BLaER1 treated with 17β-estradiol and CSF1 and Interleukin-3, amounts not matched to agents 10 nM and 100 nM (cell line): ENCODE results near the gene P2RY13.

Source experiments
- H3K27ac ChIP-seq, 11 experiments: shearing (Covaris generic); formaldehyde crosslinking; 2 replicates each; pipeline ENCODE4 v1.8.1; 2022
- H3K27me3 ChIP-seq, 11 experiments: shearing (Covaris generic); formaldehyde crosslinking; 2 replicates each; pipeline ENCODE4 v1.8.1; 2022
- H3K36me3 ChIP-seq, 11 experiments: shearing (Covaris generic); formaldehyde crosslinking; 2 replicates each; pipeline ENCODE4 v1.8.1; 2022
- H3K4me1 ChIP-seq, 10 experiments: shearing (Covaris generic); formaldehyde crosslinking; 2 replicates each; pipeline ENCODE4 v1.8.1; 2022
- H3K4me2 ChIP-seq, 11 experiments: shearing (Covaris generic); formaldehyde crosslinking; 2 replicates each; pipeline ENCODE4 v1.8.1; 2022
- H3K4me3 ChIP-seq, 10 experiments: shearing (Covaris generic); formaldehyde crosslinking; 2 replicates each; pipeline ENCODE4 v1.8.1; 2022
- H3K9ac ChIP-seq, 11 experiments: shearing (Covaris generic); formaldehyde crosslinking; 2 replicates each; pipeline ENCODE4 v1.8.1; 2022
- H3K9me3 ChIP-seq, 11 experiments: shearing (Covaris generic); formaldehyde crosslinking; replicated peaks in 1 of 11; 2 replicates each; pipeline ENCODE4 v1.8.1; 2022
- H4K20me1 ChIP-seq, 11 experiments: shearing (Covaris generic); formaldehyde crosslinking; 2 replicates each; pipeline ENCODE4 v1.8.1; 2022
- Cebpa-rat ChIP-seq, 11 experiments: shearing (Covaris generic); IDR thresholded peaks; 2 replicates each; pipeline ENCODE4 v1.8.1; 2022

Gene P2RY13

DNA sequence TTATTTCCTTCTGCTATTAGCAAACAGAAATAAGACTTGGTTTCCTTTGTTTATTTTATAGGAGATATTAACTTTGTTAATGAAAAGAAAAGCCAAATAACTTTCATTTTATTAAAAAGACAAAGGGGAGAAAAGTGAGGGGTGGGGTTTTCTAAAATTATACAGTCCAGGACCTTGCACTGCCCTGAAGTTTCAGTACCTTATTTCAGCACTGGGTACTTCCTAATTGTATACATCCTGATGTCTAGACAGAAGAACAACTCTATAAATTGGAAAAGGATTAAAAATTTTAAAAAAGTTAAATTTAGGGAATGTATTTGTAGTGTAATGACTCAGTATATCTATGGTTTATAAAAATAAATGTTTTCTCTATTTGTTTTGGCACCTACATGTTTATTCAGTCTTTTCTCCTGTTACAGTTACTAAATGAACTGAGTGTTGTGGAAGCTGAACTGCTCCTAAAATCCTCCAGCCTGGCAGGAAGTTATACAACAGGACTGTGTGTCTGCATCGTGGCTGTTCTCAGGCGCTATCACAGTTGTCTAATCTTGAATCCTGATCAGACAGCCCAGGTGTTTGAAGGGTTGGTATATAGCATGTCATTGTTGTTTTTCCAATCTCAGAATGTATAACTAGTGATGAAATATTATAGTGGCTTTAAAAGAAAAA is 27.6 kb upstream of the P2RY13 start:
- no peak for TF ChIP-seq Cebpa-rat (IDR thresholded peaks at IDR 0.05)
- Histone ChIP-seq H3K9me3 (no peaks in the 10 kb centered on the region), H3K4me2 (peak overlapping the region in 6 of 11 experiments; percentile 11 to 69 (median 42); a peak in 11 of 22 replicates), H3K36me3 (peaks cover 0 to 14% (median 5%) of the 10 kb centered on the region in 11 experiments; a peak in 7 of 22 replicates), H3K4me3 (no peak overlapping the region), H3K27me3 (no peaks in the 10 kb centered on the region), H3K27ac (peak overlapping the region in 5 of 11 experiments; percentile 40 to 50 (median 42); a peak in 7 of 22 replicates), H3K9ac (peak overlapping the region in 2 of 11 experiments; percentile 12 to 18; a peak in 1 of 22 replicates), H4K20me1 (no peaks in the 10 kb centered on the region), H3K4me1 (peaks cover 6 to 53% (median 27%) of the 10 kb centered on the region in 10 experiments; a peak in 19 of 20 replicates)

DNA sequence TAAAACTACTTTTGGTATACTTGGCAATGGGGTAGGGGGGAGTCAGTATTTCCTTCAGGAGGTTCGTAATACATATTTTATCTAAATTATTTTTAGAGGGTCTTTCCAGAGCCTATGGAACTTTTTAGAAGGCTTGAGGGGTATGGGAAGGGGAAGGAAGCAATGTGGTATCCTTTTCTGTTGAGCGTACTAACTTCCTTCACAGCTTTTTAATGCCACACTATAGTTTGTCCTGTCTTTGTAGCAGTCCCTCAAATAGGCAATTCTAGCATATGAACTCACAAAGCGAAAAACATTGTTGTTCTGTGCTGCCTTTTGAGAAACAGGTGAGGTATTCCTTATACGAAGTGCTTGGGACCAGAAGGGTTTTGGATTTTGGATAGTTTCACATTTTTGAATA is 22.3 kb upstream of the P2RY13 start:
- H3K4me2 ChIP-seq, result peak overlapping the region; percentile 46 to 92 (median 66)
- peak overlapping the region; percentile 24 to 92 (median 80); a peak in 20 of 22 replicates for H3K27ac ChIP-seq
- H3K9me3 ChIP-seq, result no peaks in the 10 kb centered on the region

DNA sequence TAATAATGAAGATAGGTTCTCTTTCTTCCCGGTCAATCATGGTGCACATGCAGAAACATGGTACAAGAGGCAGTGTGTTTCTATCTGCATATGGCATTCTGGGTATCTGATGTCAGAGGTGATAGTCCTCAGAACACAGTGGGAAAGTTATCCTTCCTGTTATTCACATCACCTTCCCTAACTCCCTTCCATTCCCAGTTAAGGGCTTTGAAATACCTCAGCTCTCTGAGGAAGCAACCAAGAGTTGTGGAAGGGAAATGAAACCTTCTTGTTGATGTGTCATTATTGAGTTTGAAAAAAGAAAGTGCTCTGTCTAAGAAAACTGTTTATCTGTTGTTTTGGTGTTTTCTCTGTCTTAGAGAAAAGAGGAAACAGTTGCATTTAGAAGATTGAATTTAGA is 21.9 kb upstream of the P2RY13 start:
- peak overlapping the region; percentile 24 to 92 (median 80); a peak in 20 of 22 replicates for H3K27ac ChIP-seq
- peak overlapping the region in 8 of 11 experiments; percentile 37 to 77 (median 64); a peak in 13 of 22 replicates for H3K9ac ChIP-seq
- H3K36me3 ChIP-seq, result peaks cover 0 to 7% (median 5%) of the 10 kb centered on the region in 11 experiments; a peak in 5 of 22 replicates
- TF ChIP-seq Cebpa-rat (IDR thresholded peaks at IDR 0.05), result no peak
- H3K4me2 ChIP-seq, result peak overlapping the region; percentile 46 to 92 (median 66)
- H4K20me1 ChIP-seq, result no peaks in the 10 kb centered on the region
- no peaks in the 10 kb centered on the region for H3K9me3 ChIP-seq
- peaks cover 17 to 80% (median 62%) of the 10 kb centered on the region in 10 experiments; a peak in 19 of 20 replicates for H3K4me1 ChIP-seq
- H3K27me3 ChIP-seq, result no peaks in the 10 kb centered on the region
- peak overlapping the region in 5 of 10 experiments; percentile 14 to 25 (median 18); a peak in 2 of 20 replicates for H3K4me3 ChIP-seq

More for the DNA sequence above, 22.3 kb upstream of the P2RY13 start:
- Histone ChIP-seq H3K4me3 (peak overlapping the region in 5 of 10 experiments; percentile 14 to 25 (median 18); a peak in 5 of 20 replicates), H3K9ac (peak overlapping the region in 8 of 11 experiments; percentile 37 to 77 (median 64); a peak in 14 of 22 replicates), H3K36me3 (peaks cover 0 to 7% (median 5%) of the 10 kb centered on the region in 11 experiments; a peak in 5 of 22 replicates), H3K4me1 (peaks cover 17 to 80% (median 58%) of the 10 kb centered on the region in 10 experiments; a peak in 19 of 20 replicates), H4K20me1 (no peaks in the 10 kb centered on the region), H3K27me3 (no peaks in the 10 kb centered on the region)
- TF ChIP-seq Cebpa-rat (IDR thresholded peaks at IDR 0.05), result no peak

DNA sequence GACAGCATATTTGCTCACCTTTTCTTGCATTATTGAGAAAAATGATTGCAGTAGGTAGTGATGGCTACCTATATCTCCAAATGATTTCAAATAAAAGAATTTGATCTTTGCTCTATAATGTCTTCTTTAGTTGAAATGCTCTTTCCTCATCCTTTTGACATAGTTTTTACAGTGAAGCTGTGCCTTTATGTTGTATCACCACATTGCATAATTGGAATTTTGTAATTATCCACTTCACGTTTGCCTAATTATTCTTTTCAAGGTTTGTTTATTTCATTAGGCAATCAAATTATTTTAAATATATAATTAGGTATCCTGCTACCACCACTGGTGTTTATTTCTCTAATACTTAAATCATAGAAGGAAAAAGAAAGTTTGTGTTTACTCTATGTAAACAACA is 21.3 kb upstream of the P2RY13 start:
- H3K4me2 ChIP-seq, result peak overlapping the region in 7 of 11 experiments; percentile 51 to 92 (median 83); a peak in 14 of 22 replicates
- TF ChIP-seq Cebpa-rat (IDR thresholded peaks at IDR 0.05), result no peak
- peaks cover 17 to 81% (median 66%) of the 10 kb centered on the region in 10 experiments; a peak in 19 of 20 replicates for H3K4me1 ChIP-seq
- no peaks in the 10 kb centered on the region for H3K9me3 ChIP-seq
- H3K4me3 ChIP-seq, result no peak overlapping the region
- no peaks in the 10 kb centered on the region for H3K27me3 ChIP-seq
- peak overlapping the region in 7 of 11 experiments; percentile 74 to 92 (median 83); a peak in 11 of 22 replicates for H3K27ac ChIP-seq
- H4K20me1 ChIP-seq, result no peaks in the 10 kb centered on the region
- H3K9ac ChIP-seq, result peak overlapping the region in 3 of 11 experiments; percentile 69 to 77 (median 74); a peak in 4 of 22 replicates
- H3K36me3 ChIP-seq, result peaks cover 0 to 1% (median 0%) of the 10 kb centered on the region in 11 experiments; a peak in 1 of 22 replicates

DNA sequence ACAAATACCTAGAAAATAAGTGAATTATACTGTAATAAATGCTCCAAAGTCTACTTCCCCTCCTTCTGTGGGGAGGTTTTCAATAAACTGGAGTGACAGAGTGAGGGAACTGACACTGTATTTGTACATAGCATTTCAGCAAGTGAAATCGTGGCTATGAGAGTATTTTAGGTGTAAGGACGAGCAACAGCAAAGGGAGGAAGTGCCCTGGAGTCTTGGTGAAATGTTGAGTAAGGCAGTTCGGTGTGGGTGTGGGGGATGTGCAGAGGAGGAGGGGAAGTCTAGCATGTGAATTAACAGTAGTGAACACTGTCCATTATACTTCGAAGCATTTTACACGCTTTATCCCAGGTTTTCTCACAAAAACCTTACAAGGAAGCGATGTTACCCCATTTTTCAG is 18.1 kb upstream of the P2RY13 start:
- TF ChIP-seq Cebpa-rat (IDR thresholded peaks at IDR 0.05), result peak in 5 of 11 experiments; percentile 36 to 54 (median 52); a peak in 4 of 22 replicates
- Histone ChIP-seq H3K27ac (peak overlapping the region in 9 of 11 experiments; percentile 15 to 89 (median 71); a peak in 16 of 22 replicates), H3K36me3 (no peaks in the 10 kb centered on the region), H3K4me3 (no peak overlapping the region; a peak in 1 of 20 replicates), H3K27me3 (no peaks in the 10 kb centered on the region), H4K20me1 (no peaks in the 10 kb centered on the region), H3K9ac (peak overlapping the region in 4 of 11 experiments; percentile 47 to 71 (median 62); a peak in 8 of 22 replicates), H3K9me3 (no peaks in the 10 kb centered on the region), H3K4me1 (peaks cover 15 to 72% (median 60%) of the 10 kb centered on the region in 10 experiments; a peak in 19 of 20 replicates), H3K4me2 (peak overlapping the region in 8 of 11 experiments; percentile 43 to 90 (median 74); a peak in 16 of 22 replicates)

DNA sequence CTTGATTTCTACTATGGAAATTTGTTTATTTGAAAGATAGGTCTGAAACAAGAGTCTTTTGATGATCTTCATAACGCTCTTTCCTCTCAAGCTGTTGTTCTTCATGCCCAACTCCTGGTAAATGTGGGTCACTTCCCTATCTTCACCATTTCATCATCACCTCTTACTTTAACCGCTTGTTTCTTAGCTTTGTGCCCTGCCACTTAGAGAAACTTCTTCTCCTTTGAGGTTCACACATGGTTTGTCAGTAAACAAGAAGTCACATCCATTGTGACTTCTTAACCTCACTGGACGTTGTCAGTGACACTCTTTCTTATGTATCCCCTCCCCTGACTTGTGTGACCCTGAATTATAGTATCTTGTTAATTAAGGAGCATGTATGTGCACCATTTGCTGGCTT is 16.9 kb upstream of the P2RY13 start:
- Histone ChIP-seq H3K9me3 (no peaks in the 10 kb centered on the region), H3K27me3 (no peaks in the 10 kb centered on the region), H3K9ac (peak overlapping the region in 6 of 11 experiments; percentile 0 to 65 (median 40); a peak in 6 of 22 replicates), H3K36me3 (no peaks in the 10 kb centered on the region), H3K4me1 (peaks cover 3 to 62% (median 48%) of the 10 kb centered on the region in 10 experiments; a peak in 18 of 20 replicates), H4K20me1 (no peaks in the 10 kb centered on the region), H3K4me2 (peak overlapping the region in 8 of 11 experiments; percentile 0 to 90 (median 74); a peak in 14 of 22 replicates), H3K27ac (peak overlapping the region in 8 of 11 experiments; percentile 46 to 89 (median 74); a peak in 15 of 22 replicates), H3K4me3 (no peak overlapping the region)
- TF ChIP-seq Cebpa-rat (IDR thresholded peaks at IDR 0.05), result no peak

DNA sequence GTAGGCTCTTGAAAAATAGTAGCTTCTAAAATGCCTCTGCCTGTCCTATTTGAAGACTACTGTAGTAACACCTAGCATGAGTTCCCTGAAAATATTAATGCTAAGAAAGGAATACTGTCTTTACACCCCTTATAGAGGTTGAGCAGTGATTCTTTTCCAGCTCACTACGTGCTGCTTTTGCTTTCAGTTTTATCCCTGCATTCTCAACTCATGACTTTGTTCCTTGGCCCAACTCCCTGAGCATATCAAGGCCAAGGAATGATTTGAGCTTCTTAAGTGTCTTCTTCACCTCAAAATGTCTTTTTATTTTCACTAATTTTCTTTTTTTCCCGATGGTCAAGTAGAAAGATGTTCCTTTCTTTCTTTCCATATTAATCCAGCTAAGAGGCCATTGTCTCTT is 16.5 kb upstream of the P2RY13 start:
- no peak for TF ChIP-seq Cebpa-rat (IDR thresholded peaks at IDR 0.05)
- H3K9me3 ChIP-seq, result no peaks in the 10 kb centered on the region
- H4K20me1 ChIP-seq, result no peaks in the 10 kb centered on the region
- H3K4me3 ChIP-seq, result no peak overlapping the region
- H3K27me3 ChIP-seq, result no peaks in the 10 kb centered on the region
- H3K4me2 ChIP-seq, result peak overlapping the region in 8 of 11 experiments; percentile 0 to 90 (median 74); a peak in 14 of 22 replicates
- H3K27ac ChIP-seq, result peak overlapping the region in 8 of 11 experiments; percentile 27 to 89 (median 74); a peak in 15 of 22 replicates
- H3K4me1 ChIP-seq, result peaks cover 0 to 62% (median 44%) of the 10 kb centered on the region in 10 experiments; a peak in 15 of 20 replicates
- H3K36me3 ChIP-seq, result no peaks in the 10 kb centered on the region
- H3K9ac ChIP-seq, result peak overlapping the region in 5 of 11 experiments; percentile 0 to 65 (median 34); a peak in 5 of 22 replicates

DNA sequence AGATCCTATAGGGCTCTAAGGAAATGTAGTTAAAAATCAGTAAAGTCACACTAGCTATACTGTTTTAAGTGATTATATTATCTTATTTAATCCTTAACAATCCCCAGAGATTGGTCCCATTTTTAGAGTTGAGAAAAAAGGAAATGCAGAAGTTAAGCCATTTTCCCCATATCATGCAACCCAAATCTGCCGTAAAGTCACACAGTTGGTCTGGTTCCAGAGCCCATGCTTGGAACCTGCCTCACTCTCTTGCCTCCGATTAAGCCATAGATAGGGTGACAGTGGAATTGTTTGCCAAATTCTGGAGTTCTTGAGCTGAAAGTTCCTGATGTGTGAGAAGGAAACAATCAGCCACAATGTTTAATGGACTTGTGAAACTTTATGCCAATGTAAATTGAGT is 2.3 kb upstream of the P2RY13 start:
- TF ChIP-seq Cebpa-rat (IDR thresholded peaks at IDR 0.05), result no peak
- Histone ChIP-seq H4K20me1 (no peaks in the 10 kb centered on the region), H3K9me3 (no peaks in the 10 kb centered on the region), H3K4me1 (peaks cover 0 to 66% (median 35%) of the 10 kb centered on the region in 10 experiments; a peak in 14 of 20 replicates), H3K27me3 (no peaks in the 10 kb centered on the region), H3K4me3 (no peak overlapping the region), H3K27ac (peak overlapping the region in 6 of 11 experiments; percentile 37 to 72 (median 69); a peak in 11 of 22 replicates), H3K36me3 (no peaks in the 10 kb centered on the region), H3K9ac (no peak overlapping the region), H3K4me2 (peak overlapping the region in 7 of 11 experiments; percentile 37 to 90 (median 71); a peak in 12 of 22 replicates)
